Mammary epithelial cell (primary cell): Measurements from ENCODE around the gene FUT9.

Source experiments
- CTCF ChIP-seq, 2 donors: IDR thresholded peaks in 1 of 2; conservative IDR thresholded peaks in 1 of 2; 2 replicates each; pipeline ENCODE4 v1.5.1; 2011 to 2012; ENCODE audit warnings: inconsistent platforms in 2 of 2, low read length in 2 of 2, mild to moderate bottlenecking in 2 of 2, control low read depth in 1 of 2, low read depth in 1 of 2; ENCODE audit not compliant: insufficient read depth in 1 of 2; ENCODE audit errors: extremely low read depth in 1 of 2
- EZH2 ChIP-seq: IDR thresholded peaks from 2 replicates; pipeline ENCODE4 v1.6.1; 2012; ENCODE audit warnings: low read length, inconsistent platforms, borderline replicate concordance

GRCh38 chr6:96099069-96099468 lies 83.3 kb downstream of the FUT9 start:
- TF ChIP-seq EZH2 (no peak), CTCF (conservative IDR thresholded peaks at IDR 0.05 in 1 of 2, IDR thresholded peaks at IDR 0.05 in 1 of 2; ENCODE audit: extremely low read depth in 1 of 2, insufficient read depth in 1 of 2, low read depth in 1 of 2, low read length in 2 of 2) (no peak)
